A673 (cell line): ENCODE results near the gene DNM2. TPM values are rescaled to one million over a fixed set of nuclear protein-coding genes. Genes with fewer than 3 reads are reported as not detected.

ENCODE experiments used
- BruUV-seq: library from RNA; stranded (reverse); fragments of 400-500 nt; replicated peaks from 2 replicates; lab custom pipeline; 2021; lab: Mats Ljungman, UMichigan
- CTCF ChIA-PET: fragments of 300-600 bp; sonication (Branson Sonifier 250); formaldehyde crosslinking; loops from one replicate; lab custom pipeline; 2022; ENCODE audit warnings: antibody characterized with exemption; lab: Charles Lee
- POLR2A ChIA-PET: fragments of 300-600 bp; sonication (Branson Sonifier 250); formaldehyde crosslinking; loops from one replicate; lab custom pipeline; 2022; ENCODE audit warnings: antibody characterized with exemption; ENCODE audit not compliant: low non-redundant PET; lab: Charles Lee
- DNase-seq: peaks from one replicate; pipeline ENCODE4 v3.0.0-alpha.2; 2015; ENCODE audit warnings: low spot score
- H3K27ac ChIP-seq: fragments of 200-600 bp; sonication (generic); 2 replicates; pipeline ENCODE4 v1.5.1; 2016; ENCODE audit warnings: mixed run types, low read depth, mild to moderate bottlenecking, mixed read lengths, antibody characterized with exemption, low read length; ENCODE audit not compliant: poor library complexity, severe bottlenecking
- H3K27me3 ChIP-seq: fragments of 200-600 bp; sonication (generic); replicated peaks from 2 replicates; pipeline ENCODE4 v1.6.1; 2017; ENCODE audit warnings: mixed run types, low read depth, mild to moderate bottlenecking, mixed read lengths, antibody characterized with exemption, low read length; ENCODE audit not compliant: insufficient read depth, poor library complexity
- H3K36me3 ChIP-seq: fragments of 200-600 bp; sonication (generic); 2 replicates; pipeline ENCODE4 v1.6.1; 2016; ENCODE audit warnings: mixed run types, mild to moderate bottlenecking, mixed read lengths, antibody characterized with exemption, low read length; ENCODE audit not compliant: insufficient read depth, poor library complexity, severe bottlenecking
- H3K4me1 ChIP-seq: fragments of 200-600 bp; sonication (generic); 2 replicates; pipeline ENCODE4 v1.6.1; 2017; ENCODE audit warnings: mixed run types, mild to moderate bottlenecking, mixed read lengths, antibody characterized with exemption, low read length; ENCODE audit not compliant: insufficient read depth, poor library complexity, severe bottlenecking
- H3K4me3 ChIP-seq: fragments of 200-600 bp; sonication (generic); 2 replicates; pipeline ENCODE4 v1.5.1; 2016; ENCODE audit warnings: low read depth, mixed run types, mild to moderate bottlenecking, mixed read lengths, low read length; ENCODE audit not compliant: poor library complexity, severe bottlenecking
- H3K9me3 ChIP-seq: fragments of 200-600 bp; sonication (generic); 2 replicates; pipeline ENCODE4 v1.6.1; 2016; ENCODE audit warnings: mixed run types, low read depth, mild to moderate bottlenecking, mixed read lengths, antibody characterized with exemption, low read length; ENCODE audit not compliant: poor library complexity, severe bottlenecking
- CTCF ChIP-seq: fragments of 300-800, 200-600 bp; sonication (generic); conservative IDR thresholded peaks from 2 replicates; pipeline ENCODE4 v1.5.1; 2017; ENCODE audit warnings: low read depth, mild to moderate bottlenecking, antibody characterized with exemption, low read length, moderate library complexity, mixed read lengths
- EZH2 ChIP-seq: fragments of 200-600 bp; sonication (generic); IDR thresholded peaks from 2 replicates; pipeline ENCODE4 v1.6.1; 2017; ENCODE audit warnings: borderline replicate concordance, low read depth, mild to moderate bottlenecking, mixed read lengths, antibody characterized with exemption, low read length; ENCODE audit not compliant: poor library complexity, severe bottlenecking
- intact Hi-C: fragments of 100-400 bp; cut with micrococcal nuclease; formaldehyde crosslinking; loops from one replicate; pipeline ENCODE4 v1.10.0; 2022; ENCODE audit not compliant: unreplicated experiment
- microRNA-seq: library from miRNA; unstranded; fragments of <30 nt; microRNA quantifications from one replicate; pipeline ENCODE4 v1.2.0, GENCODE V29; 2021
- total RNA-seq: library from RNA; stranded (reverse); gene quantifications from 2 replicates; pipeline ENCODE4 v1.2.3, GENCODE V29; 2021

Gene DNM2
- total RNA-seq, 1 experiment from 2014 or later, result 143 TPM

DNA sequence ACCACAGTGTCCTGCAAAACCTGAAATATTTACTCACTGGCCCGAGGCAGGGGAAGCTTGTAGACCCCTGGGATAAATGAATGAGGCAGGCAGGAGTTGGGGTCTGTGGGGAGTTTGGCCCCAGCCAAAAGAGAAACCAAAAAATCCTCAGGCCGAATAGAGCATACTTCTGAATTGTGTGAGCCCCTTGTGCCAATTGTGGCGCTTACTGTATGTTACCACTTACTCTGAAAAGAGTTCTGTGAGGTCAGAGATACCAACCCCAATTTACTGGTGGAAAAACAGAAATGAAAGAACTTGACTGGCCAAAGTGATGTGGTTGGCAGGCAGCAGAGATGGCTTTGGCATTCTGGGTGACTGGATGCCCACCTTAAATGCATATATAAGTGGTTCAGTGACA is 160.4 kb downstream of the DNM2 start:
- no peak overlapping the region for H3K4me3 ChIP-seq
- H3K27me3 ChIP-seq, result no peaks in the 10 kb centered on the region
- H3K9me3 ChIP-seq, result no peaks in the 10 kb centered on the region
- peaks cover 12% of the 10 kb centered on the region for H3K4me1 ChIP-seq
- intact Hi-C loops, result no loop called here
- CTCF ChIA-PET, result no interaction called here
- H3K27ac ChIP-seq, result peak overlapping the region; percentile 54
- no peak for TF ChIP-seq CTCF
- no peak for TF ChIP-seq EZH2
- POLR2A ChIA-PET, result no interaction called here
- H3K36me3 ChIP-seq, result no peaks in the 10 kb centered on the region
- no peak for DNase-seq
- BruUV-seq, result no TSS peak

Small RNAs within 50 kb of the gene (microRNA-seq; reads per million reads assigned to microRNA genes)
- not detected for gene MIR199A1
- gene MIR4748, result 2.2 reads per million
- not detected for gene MIR638
- gene MIR6793, result 1.9 reads per million

Other genes with a start within 250 kb of the DNM2 start
- gene KEAP1, start 214.7 kb upstream of the DNM2 start, total RNA-seq, result 112 TPM in 2 replicates
- 0.41 and 1.1 TPM in 2 replicates for gene S1PR5, start 200.6 kb upstream of the DNM2 start, total RNA-seq
- 52.1 and 57.1 TPM in 2 replicates for gene ATG4D, start 174.2 kb upstream of the DNM2 start, total RNA-seq
- 45.2 and 47.8 TPM in 2 replicates for gene KRI1, start 152.1 kb upstream of the DNM2 start, total RNA-seq
- gene CDKN2D, start 149.1 kb upstream of the DNM2 start, total RNA-seq, result 12.7 and 14.6 TPM in 2 replicates
- 2.5 and 2.8 TPM in 2 replicates for gene AP1M2, start 130.8 kb upstream of the DNM2 start, total RNA-seq
- gene SLC44A2, start 92.5 kb upstream of the DNM2 start, total RNA-seq, result 35.4 and 52.2 TPM in 2 replicates
- gene ILF3, start 63.7 kb upstream of the DNM2 start, total RNA-seq, result 665 and 683 TPM in 2 replicates
- gene QTRT1, start 16.6 kb upstream of the DNM2 start, total RNA-seq, result 82.4 and 89.6 TPM in 2 replicates
- gene TMED1, start 118.1 kb downstream of the DNM2 start, total RNA-seq, result 23.1 and 27.3 TPM in 2 replicates
- gene C19orf38, start 130.3 kb downstream of the DNM2 start, total RNA-seq, result not detected in 2 replicates
- 78.7 and 81.5 TPM in 2 replicates for gene CARM1, start 153.5 kb downstream of the DNM2 start, total RNA-seq
- gene YIPF2, start 210.6 kb downstream of the DNM2 start, total RNA-seq, result 24.5 and 24.6 TPM in 2 replicates
- gene TIMM29, start 210.7 kb downstream of the DNM2 start, total RNA-seq, result 30.0 and 32.5 TPM in 2 replicates
- 307 and 319 TPM in 2 replicates for gene SMARCA4, start 243.0 kb downstream of the DNM2 start, total RNA-seq